HG03378 (cell line): Measurements from ENCODE around the gene BARHL2.

Experiments used
- ATAC-seq: cut with Tn5 transposase; IDR thresholded peaks from one replicate; pipeline ENCODE4 v1.9.1; 2021; ENCODE audit warnings: mild to moderate bottlenecking, moderate library complexity; ENCODE audit not compliant: unreplicated experiment

Gene BARHL2

DNA sequence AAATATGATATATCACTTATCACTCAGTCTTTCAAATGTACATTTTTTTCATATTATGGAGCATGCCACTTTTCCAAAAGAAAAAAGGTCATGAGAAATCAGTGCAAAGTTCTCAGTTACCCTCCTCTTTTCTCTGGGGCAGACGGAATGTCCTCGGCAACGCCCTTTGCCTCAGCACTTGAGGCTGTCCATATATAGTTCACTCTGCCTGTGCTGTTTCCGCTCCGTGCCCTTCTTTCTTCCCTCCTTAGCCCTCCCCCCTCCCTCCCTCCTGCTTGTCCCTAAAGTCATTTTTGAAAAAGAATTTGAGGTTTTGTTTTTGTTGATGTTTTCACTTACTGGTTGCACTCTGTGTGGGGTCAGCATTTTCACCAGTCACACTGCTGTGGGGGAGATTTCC is 5.4 kb downstream of the BARHL2 start:
- no peak for ATAC-seq

DNA sequence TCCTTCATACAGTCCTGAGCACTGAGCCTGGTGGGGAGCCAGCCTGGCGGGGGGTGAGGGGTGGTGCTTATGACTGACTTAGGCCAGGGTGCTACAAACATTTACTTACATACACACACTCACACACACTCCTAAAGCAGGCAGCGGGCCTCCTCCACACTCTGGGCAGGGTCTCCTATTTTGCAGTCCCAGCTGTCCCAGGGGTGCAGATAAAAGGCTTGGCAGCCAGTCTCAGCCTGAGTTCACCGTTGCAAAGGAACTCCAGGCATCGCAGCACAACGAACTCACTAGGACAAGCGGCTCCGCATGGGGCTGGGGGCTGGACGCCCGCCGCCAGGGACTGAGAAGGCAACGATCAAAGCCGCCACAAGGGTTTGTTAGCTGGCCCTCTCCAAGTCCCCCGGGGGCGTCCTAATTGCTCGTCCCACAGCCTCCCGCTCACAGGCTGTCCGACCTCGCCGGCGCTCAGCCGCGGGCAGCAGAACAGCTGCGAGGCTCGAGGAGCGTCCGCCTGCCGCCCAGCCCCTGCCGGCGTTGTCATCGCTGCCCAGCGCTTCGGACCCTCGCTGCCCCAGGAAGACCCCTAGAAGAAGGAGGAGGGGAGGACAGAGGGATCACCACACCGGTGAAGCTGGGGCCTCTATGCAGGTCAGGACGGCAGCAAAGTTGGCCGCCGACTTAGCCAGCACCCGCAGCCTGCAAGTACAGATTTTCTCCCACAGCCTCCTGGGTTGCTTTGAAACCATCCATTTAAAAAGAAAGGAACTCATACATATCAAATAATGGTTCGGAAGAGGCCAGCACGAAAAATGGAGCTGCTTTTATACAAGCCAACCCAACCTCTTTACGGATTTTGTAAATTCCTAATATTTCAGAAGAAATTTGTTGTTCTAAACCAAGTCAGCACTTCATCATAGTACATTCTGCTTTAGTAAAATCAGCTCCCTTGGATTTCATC is 6.2 kb downstream of the BARHL2 start:
- ATAC-seq = no peak

DNA sequence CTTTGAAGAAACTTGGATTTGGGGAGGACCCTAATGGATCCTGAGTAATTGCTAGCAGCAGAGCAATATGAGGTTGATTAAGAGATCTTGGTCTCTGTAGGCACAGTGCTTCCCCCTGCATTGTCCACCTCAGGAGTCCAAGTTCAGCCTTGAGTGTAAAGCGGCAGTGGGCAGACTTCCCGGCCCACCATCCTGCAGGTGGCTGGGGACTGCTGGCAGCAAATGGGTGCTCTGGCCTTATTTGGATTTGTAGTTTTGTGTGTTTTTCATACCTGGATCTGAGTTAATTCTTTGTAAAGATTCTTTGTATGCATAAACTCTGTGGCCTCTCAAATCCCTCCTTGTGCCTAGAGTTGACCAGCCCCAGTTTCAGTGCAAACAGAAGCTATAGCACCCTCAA is 7.6 kb downstream of the BARHL2 start:
- ATAC-seq = no peak

DNA sequence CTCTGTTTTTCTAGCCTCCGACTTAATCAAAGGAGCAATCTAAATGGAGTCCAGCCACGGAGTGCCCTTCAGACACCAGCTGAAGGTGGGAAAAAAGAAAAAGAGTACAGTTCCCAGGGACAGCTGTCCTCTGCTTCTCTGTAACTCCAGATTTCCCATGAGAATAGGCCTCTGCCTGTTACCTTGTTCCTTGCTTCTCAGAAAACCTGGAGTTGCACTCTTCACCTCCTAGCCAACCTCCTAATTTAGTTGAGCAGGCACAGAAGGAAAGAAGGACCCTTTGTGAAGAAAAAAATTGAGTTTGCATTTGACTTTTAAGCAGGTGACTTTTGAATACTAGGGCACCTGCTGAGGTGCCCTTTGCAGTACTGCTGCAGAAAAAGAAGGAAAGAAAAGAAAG is 8.3 kb downstream of the BARHL2 start:
- no peak for ATAC-seq

DNA sequence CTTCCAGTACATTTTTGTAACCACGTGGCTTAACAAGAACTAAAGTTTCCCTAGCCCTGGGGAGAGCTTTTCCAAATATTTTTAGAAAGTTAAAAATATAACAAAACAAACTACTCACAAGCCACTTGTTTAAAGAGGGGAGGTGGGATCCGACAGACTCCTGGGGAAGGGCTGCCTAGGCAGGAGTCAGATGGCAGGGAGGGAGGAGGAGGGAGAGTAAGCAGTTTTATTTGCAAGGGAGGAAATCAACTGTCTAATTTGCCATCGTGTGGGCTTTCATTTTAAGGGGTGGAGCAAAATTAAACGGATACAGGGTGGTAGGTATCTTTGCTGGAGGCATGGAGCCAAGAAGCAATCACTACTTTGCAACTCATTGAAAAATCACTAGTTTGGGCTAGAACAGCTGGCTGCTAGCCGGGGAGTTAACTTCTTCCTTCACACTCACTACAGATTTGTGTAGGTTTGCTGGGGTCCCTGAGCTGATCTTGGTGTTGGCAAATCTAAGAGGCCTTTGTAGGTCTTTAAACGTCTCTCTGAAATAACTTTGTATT is 8.8 kb downstream of the BARHL2 start:
- no peak for ATAC-seq

DNA sequence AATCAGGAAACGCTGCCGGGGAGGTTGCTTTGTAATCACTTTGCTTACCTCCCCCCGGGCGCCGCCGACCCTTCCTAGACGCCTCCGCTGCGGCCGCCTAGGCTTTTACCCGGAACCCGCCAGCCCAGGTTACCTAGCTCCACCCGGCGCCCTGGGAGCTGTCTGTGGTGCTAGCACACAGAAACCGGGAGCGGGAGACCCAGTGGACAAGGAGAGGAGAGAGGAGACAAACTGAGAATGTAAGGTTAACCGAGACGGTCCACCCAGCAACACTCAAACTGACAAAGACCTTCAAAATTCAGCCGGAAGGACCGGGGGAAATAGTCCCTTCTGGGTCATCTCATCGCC is 9.8 kb downstream of the BARHL2 start:
- no peak for ATAC-seq

DNA sequence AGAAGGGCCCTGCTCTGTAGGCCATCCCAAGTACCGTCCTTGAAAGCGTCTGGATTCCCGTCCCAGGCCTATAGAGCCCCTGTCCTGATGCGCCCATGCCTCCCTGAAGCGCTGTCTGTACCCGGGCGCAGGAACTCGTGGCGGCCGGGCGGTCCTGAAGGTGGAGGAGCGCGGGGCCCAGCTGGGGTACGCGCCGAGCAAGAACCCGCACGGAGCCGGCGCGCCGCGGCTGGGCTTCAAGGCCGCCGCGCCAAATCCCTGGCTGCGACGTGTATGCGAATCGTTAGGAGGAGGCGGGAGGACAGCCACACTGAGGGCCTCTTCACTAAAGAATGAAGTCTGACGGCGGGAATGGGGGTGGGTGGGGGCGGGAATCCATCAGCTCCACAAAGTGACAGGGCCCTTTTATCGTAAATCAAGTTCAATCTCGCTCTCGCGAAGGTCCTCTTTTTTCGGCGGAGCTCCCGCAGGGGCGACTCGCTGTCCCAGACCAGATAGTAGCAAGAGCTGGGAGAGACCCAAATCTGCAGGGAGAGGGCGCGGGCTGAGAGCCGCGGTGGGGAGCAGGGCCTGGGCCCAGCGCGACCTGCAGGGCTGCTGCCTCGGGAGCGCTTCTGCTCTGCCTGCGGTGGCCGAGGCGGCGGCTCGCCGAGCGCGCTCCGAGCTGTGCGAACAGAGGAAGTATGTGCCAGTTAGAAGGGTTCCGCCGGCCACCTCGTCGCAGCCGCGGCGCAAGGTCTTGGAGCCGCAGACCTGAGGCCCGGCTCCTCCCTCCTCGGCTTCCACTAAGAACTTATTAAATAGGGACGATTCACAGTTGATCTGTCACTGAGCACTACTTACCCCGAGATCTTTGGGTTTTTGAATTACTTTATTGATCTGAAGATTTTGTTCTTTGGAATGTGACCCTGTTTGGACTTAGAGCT is 10.4 kb downstream of the BARHL2 start:
- no peak for ATAC-seq

DNA sequence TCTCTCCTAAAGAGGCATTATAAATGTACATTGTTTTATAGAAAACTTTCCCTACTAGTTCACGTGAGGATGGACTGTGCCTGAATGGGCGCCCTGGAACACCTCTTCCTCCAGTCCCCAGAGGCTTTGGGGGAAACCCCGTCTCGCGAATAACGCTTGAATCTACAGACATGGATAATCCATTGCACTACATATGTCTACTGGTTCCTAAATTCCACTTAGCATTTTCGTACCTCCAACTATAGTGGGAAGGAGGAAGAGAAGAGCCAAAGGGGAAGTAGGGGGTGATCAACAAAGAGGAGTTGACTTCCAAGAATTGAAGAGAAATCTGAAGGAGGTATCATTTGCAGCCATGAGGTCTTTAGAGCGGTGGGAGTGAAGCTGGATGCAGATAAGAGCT is 11.1 kb downstream of the BARHL2 start:
- no peak for ATAC-seq

DNA sequence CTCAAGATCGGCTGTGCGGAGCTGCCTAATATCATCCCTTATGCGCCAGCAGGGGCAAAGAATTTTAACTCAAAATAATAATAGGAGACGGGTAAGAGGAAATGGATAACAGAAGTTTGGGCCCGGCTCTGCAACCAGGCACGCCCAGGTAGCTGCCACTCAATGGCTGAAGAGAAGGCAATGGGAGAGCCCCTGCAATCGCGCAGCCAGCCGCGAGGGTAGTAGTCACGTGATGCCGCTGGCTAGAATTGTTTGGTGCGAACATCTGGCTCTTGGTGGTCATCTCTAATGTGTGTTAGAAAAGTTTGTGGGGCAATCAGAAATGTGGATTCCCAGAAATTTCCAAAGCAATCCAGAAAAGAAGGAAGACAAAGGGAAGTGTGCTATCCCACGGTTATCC is 12.3 kb downstream of the BARHL2 start:
- ATAC-seq = no peak

DNA sequence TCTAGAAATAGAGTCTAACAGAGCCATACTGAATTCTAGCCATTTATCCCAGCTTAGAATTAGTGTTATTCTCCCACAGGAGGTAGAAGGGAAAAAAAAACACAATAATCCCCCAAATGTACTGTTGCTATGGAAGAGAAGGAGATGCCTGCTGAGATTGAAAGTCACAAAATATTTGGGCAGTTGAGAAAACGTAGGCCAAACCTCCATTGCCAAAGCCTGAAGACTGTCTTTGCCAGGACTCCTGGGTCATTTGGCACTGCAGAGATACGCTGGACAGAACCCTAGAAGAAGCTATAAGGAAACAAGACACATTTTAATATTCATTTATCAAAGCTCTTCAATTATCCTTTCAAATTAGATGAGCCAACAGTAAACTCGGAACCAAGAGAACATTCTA is 22.3 kb downstream of the BARHL2 start:
- ATAC-seq = no peak

DNA sequence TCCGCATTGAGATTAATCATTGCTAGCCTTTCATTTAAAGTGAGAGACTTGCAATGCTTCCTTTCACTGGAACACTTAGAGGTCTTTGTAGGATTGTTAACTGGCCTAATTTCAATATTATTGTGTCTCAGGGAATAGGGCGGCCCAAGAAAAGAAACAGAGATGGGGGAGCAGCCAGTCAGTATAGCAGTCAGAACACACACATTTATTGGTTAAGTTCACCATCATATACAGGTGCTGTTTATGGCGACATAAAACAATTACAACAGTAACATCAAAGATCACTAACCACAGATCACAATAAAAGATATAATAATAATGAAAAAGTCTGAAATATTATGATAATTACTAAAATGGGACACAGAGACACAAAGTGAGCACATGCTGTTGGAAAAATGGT is 29.4 kb downstream of the BARHL2 start:
- no peak for ATAC-seq

DNA sequence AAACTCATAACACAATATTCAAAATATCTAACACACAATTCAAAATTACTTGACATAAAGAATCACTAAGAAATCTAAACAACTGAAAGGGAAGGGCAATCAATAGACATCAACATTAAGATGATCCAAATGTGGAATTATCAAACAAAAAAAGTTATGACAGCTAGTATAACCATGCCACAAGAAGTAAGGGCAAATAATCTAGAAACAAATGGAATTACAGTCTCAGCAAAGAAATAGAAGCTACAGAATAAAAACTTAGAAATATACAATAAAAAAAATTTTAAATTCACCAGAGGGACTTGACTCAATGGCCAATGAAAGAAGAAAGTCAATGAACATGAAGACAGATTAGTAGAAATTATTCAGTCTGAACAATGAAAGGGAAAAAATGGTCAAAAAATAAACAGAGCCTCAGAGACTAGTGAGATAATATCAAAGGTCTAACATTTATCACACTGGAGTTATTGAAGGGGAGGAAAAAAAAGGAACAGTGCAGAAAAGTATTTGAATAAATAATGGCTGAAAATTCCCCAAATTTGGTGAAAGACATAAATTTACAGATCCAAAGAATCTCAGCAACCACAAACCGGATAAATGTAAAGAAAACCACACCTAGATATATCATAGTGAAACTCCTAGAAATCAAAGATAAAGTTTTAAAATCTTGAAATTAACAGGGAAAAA is 41.8 kb downstream of the BARHL2 start:
- no peak for ATAC-seq

DNA sequence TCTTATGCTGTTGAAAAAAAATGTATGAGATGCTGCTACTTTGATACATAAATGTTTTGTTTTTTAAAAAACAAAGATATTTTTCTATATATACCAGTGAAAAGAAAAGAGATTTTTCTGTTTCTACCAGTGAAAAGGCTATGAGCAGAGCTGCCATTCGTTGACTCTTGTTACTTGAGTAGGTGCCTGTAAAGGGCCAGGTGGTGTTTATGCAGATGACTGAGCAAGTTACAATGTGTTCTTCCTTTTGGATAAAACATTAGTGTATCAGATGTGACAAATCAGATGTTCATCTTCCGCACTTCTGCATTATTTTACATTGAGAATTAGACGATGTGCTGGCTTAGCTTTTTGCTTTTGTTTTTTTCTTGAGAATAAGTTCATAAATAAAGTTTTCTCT is 45.4 kb downstream of the BARHL2 start:
- no peak for ATAC-seq

DNA sequence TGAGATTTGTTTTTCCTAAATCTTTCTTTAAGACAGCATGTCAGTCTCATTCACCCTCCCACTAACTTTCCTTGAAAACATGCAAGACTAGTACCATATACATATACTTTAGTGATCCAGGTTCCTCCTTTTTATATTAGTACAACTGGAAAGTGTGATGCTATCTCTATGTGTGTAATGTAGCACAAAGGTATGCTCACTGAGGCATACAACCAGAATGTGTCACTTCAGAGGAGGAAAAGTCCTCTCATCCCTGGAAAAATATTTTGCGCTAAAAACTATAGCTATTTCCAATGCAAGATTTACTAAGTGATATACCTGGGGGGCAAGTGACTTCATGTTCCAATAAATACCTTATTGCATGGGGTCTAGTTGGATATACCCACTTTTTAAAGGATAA is 45.9 kb downstream of the BARHL2 start:
- no peak for ATAC-seq
